Measurements from ENCODE around the gene ST3GAL3.

- TF ChIP-seq CTCF (IDR thresholded peaks at IDR 0.05) (no peak), POLR2A (IDR thresholded peaks at IDR 0.05) (no peak)
Measured at GRCh38 chr1:43779266-43779665, 71.9 kb downstream of the ST3GAL3 start.

Measured in Peyer's patch (tissue), 4 donors.